Measurements from ENCODE around the gene NEDD4L. TPM values are rescaled to one million over a fixed set of nuclear protein-coding genes. Genes with fewer than 3 reads are reported as not detected.
A peak's percentile ranks its signal among the peaks of the same experiment; 100 is the strongest.

Gene NEDD4L
- polyA plus RNA-seq, 1 experiment = 14.1 TPM

DNA sequence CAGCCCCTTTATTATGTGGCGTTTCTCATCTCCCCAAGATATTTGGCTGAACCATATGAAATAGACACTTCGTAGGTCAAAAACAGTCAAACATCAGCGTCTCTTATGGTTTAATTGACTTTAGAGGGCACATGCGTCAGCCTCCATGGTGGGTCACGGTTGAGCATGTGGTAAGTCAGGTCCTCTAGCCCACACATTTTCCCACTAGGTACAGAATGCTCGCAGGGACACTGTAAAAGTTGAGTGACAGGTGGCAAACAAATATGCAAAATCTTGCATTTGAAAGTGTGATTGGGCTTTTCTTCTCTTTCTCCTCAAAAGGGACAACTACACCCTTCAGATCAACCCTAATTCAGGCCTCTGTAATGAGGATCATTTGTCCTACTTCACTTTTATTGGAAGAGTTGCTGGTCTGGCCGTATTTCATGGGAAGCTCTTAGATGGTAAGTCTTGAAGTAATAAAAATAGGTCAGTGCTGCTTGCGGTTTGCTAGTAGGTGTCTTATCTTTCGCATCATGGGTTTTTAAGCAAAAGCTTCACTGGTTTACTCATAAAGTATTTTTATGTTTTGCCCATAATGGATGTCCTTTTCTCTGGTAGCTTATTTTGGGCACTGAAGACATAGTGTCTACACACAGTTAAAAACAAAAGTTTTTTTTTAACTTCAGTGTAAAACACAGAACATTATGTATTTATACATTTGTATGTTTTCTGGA is 323.6 kb downstream of the NEDD4L start:
- peak; percentile 55 for DNase-seq (ENCODE audit: low read depth)

DNA sequence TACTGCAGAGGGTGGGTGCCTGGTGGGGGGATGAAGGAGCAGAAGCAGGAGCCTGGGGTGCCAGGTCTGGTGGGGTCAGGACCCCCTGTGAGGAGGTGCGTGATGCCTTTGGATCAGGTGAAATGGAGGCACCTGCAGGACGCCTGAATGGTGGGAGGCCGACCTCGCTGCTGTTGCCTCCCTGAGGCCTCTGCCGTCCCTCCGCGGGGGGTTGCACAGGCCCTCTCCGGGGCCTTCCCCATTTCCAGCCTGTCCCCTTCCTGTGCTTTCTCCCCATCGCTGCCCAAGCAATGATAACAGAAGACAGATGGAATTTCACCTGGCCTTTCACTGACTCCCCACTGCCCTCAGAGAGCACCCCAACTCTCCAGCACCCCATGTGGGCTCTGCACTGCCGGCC is 325.6 kb downstream of the NEDD4L start:
- ChIA-PET POLR2A (no interaction called here), CTCF (no interaction called here)

More for the DNA sequence above, 323.6 kb downstream of the NEDD4L start:
- TF ChIP-seq, protein P1, sequence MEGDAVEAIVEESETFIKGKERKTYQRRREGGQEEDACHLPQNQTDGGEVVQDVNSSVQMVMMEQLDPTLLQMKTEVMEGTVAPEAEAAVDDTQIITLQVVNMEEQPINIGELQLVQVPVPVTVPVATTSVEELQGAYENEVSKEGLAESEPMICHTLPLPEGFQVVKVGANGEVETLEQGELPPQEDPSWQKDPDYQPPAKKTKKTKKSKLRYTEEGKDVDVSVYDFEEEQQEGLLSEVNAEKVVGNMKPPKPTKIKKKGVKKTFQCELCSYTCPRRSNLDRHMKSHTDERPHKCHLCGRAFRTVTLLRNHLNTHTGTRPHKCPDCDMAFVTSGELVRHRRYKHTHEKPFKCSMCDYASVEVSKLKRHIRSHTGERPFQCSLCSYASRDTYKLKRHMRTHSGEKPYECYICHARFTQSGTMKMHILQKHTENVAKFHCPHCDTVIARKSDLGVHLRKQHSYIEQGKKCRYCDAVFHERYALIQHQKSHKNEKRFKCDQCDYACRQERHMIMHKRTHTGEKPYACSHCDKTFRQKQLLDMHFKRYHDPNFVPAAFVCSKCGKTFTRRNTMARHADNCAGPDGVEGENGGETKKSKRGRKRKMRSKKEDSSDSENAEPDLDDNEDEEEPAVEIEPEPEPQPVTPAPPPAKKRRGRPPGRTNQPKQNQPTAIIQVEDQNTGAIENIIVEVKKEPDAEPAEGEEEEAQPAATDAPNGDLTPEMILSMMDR (IDR thresholded peaks at IDR 0.05; ENCODE audit: insufficient read depth, low read depth, low read length) = no peak
- H3K36me3 ChIP-seq (ENCODE audit: control insufficient read depth, insufficient read depth, low read length) = no peaks in the 10 kb centered on the region
- CTCF ChIA-PET = interaction anchor here (0.9 to 1.3 kb wide), 2 partner anchors 10 to 84 kb away, joined by 3 to 4 read pairs; no protein-coding TSS in a partner anchor
- POLR2A ChIA-PET = no interaction called here
- H3K27me3 ChIP-seq (ENCODE audit: control insufficient read depth, insufficient read depth, low read length) = no peaks in the 10 kb centered on the region
- H3K4me3 ChIP-seq (ENCODE audit: low read depth, low read length) = no peak overlapping the region

DNA sequence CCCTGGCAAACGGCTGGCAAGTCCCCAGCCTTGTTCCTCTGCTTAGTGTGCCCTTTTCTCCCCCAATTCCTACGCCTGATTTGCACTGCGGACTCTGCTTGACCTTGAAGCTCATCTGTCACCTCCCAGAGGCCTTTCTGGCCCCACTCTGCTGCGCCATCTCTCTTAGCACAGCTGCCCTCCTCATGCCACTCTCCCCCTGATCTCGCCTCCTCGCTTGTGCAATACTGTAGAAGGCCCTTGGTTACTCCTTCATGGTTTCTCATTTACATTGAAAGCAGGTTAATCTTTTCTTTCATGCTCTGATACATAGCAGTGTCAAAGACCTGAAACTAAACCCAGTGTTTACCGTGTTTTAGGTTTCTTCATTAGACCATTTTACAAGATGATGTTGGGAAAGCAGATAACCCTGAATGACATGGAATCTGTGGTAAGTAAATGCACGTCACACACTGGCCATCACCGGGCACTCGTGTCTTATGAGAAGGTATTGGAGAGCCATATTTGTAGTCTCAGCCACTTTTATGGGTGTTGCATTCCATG is 326.1 kb downstream of the NEDD4L start:
- TF ChIP-seq, protein P1 (IDR thresholded peaks at IDR 0.05; ENCODE audit: insufficient read depth, low read depth, low read length) = no peak
- H3K36me3 ChIP-seq (ENCODE audit: control insufficient read depth, insufficient read depth, low read length) = no peaks in the 10 kb centered on the region; the same call in 1 of the 2 replicates
- POLR2A ChIA-PET = no interaction called here

More for the DNA sequence above, 325.6 kb downstream of the NEDD4L start:
- H3K27me3 ChIP-seq (ENCODE audit: control insufficient read depth, insufficient read depth, low read length) = no peaks in the 10 kb centered on the region
- DNase-seq (ENCODE audit: low read depth) = no peak
- H3K4me3 ChIP-seq (ENCODE audit: low read depth, low read length) = no peak overlapping the region
- H3K36me3 ChIP-seq (ENCODE audit: control insufficient read depth, insufficient read depth, low read length) = no peaks in the 10 kb centered on the region
- TF ChIP-seq, protein P1 (IDR thresholded peaks at IDR 0.05; ENCODE audit: insufficient read depth, low read depth, low read length) = no peak

DNA sequence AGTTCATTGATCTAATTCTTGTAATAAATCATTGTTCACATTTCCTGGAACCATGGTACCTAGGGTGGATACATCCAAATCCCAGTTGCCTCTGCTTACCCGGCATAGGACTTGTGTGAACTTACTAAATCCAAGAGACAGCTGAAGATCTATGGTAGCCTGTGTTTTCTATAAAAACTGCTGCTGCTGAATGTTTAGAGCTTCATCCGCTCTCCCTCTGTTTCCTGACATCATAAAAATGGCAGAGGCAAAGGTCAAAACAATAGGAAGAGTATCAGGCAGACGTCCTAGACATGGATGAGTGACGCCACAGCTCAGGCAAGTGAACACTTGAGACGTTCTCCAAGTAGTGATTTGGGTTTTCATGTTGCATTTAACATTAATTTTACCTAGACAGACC is 326.6 kb downstream of the NEDD4L start:
- TF ChIP-seq, protein P1 (IDR thresholded peaks at IDR 0.05; ENCODE audit: insufficient read depth, low read depth, low read length) = no peak
- no peak for DNase-seq (ENCODE audit: low read depth)
- no peaks in the 10 kb centered on the region; the same call in 1 of the 2 replicates for H3K36me3 ChIP-seq (ENCODE audit: control insufficient read depth, insufficient read depth, low read length)
- CTCF ChIA-PET = no interaction called here
- H3K27me3 ChIP-seq (ENCODE audit: control insufficient read depth, insufficient read depth, low read length) = no peaks in the 10 kb centered on the region
- POLR2A ChIA-PET = no interaction called here
- no peak overlapping the region for H3K4me3 ChIP-seq (ENCODE audit: low read depth, low read length)

More for the DNA sequence above, 326.1 kb downstream of the NEDD4L start:
- DNase-seq (ENCODE audit: low read depth) = no peak
- CTCF ChIA-PET = no interaction called here
- Histone ChIP-seq H3K4me3 (ENCODE audit: low read depth, low read length) (no peak overlapping the region), H3K27me3 (ENCODE audit: control insufficient read depth, insufficient read depth, low read length) (no peaks in the 10 kb centered on the region)

DNA sequence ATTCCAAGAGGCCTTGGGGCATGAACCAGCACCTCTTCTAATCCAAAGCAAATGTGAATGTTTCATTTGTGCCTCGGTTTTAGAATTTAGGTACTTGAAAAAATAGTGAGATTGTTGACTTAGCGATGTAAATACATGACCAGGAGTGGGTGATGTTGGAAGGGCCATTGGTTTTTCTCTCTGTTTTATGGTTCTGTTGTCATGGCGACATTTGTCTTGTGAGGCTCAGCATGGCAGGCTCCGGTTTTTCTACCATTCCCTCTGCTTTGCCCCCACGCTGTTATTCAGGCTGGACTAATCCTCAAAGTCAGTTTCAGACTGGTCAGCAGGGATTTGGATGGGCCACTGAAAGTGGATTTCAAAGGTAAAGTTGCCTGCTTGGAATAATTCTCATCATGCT is 329.5 kb downstream of the NEDD4L start:
- CTCF ChIA-PET = interaction anchor here (0.8 to 1.0 kb wide), 2 partner anchors 10 to 252 kb away, joined by 3 to 4 read pairs; no protein-coding TSS in a partner anchor
- no peak overlapping the region for H3K4me3 ChIP-seq (ENCODE audit: low read depth, low read length)
- DNase-seq (ENCODE audit: low read depth) = no peak
- POLR2A ChIA-PET = no interaction called here
- TF ChIP-seq, protein P1 (IDR thresholded peaks at IDR 0.05; ENCODE audit: insufficient read depth, low read depth, low read length) = no peak
- no peaks in the 10 kb centered on the region for H3K27me3 ChIP-seq (ENCODE audit: control insufficient read depth, insufficient read depth, low read length)
- no peaks in the 10 kb centered on the region; the same call in 1 of the 2 replicates for H3K36me3 ChIP-seq (ENCODE audit: control insufficient read depth, insufficient read depth, low read length)

All from BJ (cell line).